ENCODE results near the gene FBXL14.

- TF ChIP-seq CTCF (IDR thresholded peaks at IDR 0.05) (no peak), POLR2A (IDR thresholded peaks at IDR 0.05) (no peak)
Observed at GRCh38 chr12:1620092-1620491, 25.7 kb upstream of the FBXL14 start.
